A549 treated with dexamethasone at 1 μM for 4 hours (cell line): ENCODE measurements around the gene PFDN5. TPM values are rescaled to one million over a fixed set of nuclear protein-coding genes. Genes with fewer than 3 reads are reported as not detected.

Source experiments
- total RNA-seq: library from RNA; stranded (reverse); fragments of 200-300 nt; extraction: Qiagen RNA extraction; gene quantifications from 5 replicates; pipeline ENCODE4 v1.2.3, GENCODE V29; 2022

PFDN5 gene
- 433 to 521 TPM (median 445 TPM) in 5 replicates for total RNA-seq

GRCh38 chr12:53295070-53295890, at the start of gene PFDN5:
Gene PFDN5 (plus strand): TSS chr12:53295542. CDS start chr12:53295568, 26 bp downstream.

GRCh38 chr12:53267999-53268629, 27.2 kb upstream of the PFDN5 start, which contains the start of gene ESPL1:
Gene ESPL1 (plus strand): TSS chr12:53268299. CDS start chr12:53268767, 468 bp downstream.

GRCh38 chr12:53299454-53300180, 4.3 kb downstream of the PFDN5 start, which contains the start of gene MYG1:
Gene MYG1 (plus strand): TSS chr12:53299695. CDS start chr12:53299738, 43 bp downstream.

GRCh38 chr12:53336181-53336681, 40.9 kb downstream of the PFDN5 start, which contains the start of gene SP7:
Gene SP7 (minus strand): TSS chr12:53336354. CDS start chr12:53335646, 708 bp downstream.

Other genes starting within 250 kb of the PFDN5 start
- gene TNS2, start 245.5 kb upstream of the PFDN5 start, total RNA-seq, result 29.0 to 75.3 TPM (median 67.4 TPM) in 5 replicates
- gene SPRYD3, start 216.2 kb upstream of the PFDN5 start, total RNA-seq, result 31.9 to 38.0 TPM (median 36.8 TPM) in 5 replicates
- gene IGFBP6, start 197.9 kb upstream of the PFDN5 start, total RNA-seq, result 171 to 218 TPM (median 205 TPM) in 5 replicates
- 0.17 to 0.27 TPM (median 0.26 TPM) in 5 replicates for gene SOAT2, start 192.1 kb upstream of the PFDN5 start, total RNA-seq
- 12.4 to 16.9 TPM (median 14.3 TPM) in 5 replicates for gene ZNF740, start 114.8 kb upstream of the PFDN5 start, total RNA-seq
- 4.1 to 8.3 TPM (median 7.0 TPM) in 5 replicates for gene CSAD, start 114.6 kb upstream of the PFDN5 start, total RNA-seq
- gene ITGB7, start 88.3 kb upstream of the PFDN5 start, total RNA-seq, result 0.14 to 0.36 TPM (median 0.28 TPM) in 5 replicates
- gene RARG, start 63.3 kb upstream of the PFDN5 start, total RNA-seq, result 17.9 to 23.5 TPM (median 23.2 TPM) in 5 replicates
- gene ESPL1, start 27.2 kb upstream of the PFDN5 start, total RNA-seq, result 14.1 to 24.7 TPM (median 21.8 TPM) in 5 replicates
- 70.6 to 86.9 TPM (median 83.2 TPM) in 5 replicates for gene MYG1, start 4.2 kb downstream of the PFDN5 start, total RNA-seq
- gene AAAS, start 26.1 kb downstream of the PFDN5 start, total RNA-seq, result 71.1 to 84.9 TPM (median 79.2 TPM) in 5 replicates
- gene SP7, start 40.8 kb downstream of the PFDN5 start, total RNA-seq, result 0.02 TPM in 1 of 5 replicates, not detected in the others
- gene SP1, start 84.6 kb downstream of the PFDN5 start, total RNA-seq, result 17.9 to 30.9 TPM (median 26.5 TPM) in 5 replicates
- gene AMHR2, start 128.3 kb downstream of the PFDN5 start, total RNA-seq, result 0.54 to 1.0 TPM (median 0.87 TPM) in 5 replicates
- gene PRR13, start 146.2 kb downstream of the PFDN5 start, total RNA-seq, result 259 to 339 TPM (median 309 TPM) in 5 replicates
- 586 to 707 TPM (median 684 TPM) in 5 replicates for gene PCBP2, start 156.6 kb downstream of the PFDN5 start, total RNA-seq
- gene MAP3K12, start 203.9 kb downstream of the PFDN5 start, total RNA-seq, result 6.9 to 13.5 TPM (median 10.7 TPM) in 5 replicates
- 41.3 to 53.0 TPM (median 46.1 TPM) in 5 replicates for gene TARBP2, start 205.7 kb downstream of the PFDN5 start, total RNA-seq
- gene NPFF, start 211.9 kb downstream of the PFDN5 start, total RNA-seq, result not detected in 5 replicates